ENCODE data around the gene FAM118A.
A peak's percentile ranks its signal among the peaks of the same experiment; 100 is the strongest.

The FAM118A gene

GRCh38 chr22:45305456-45306075, 4.2 kb upstream of the FAM118A start:
- no peak for DNase-seq (ENCODE audit: low read depth)
- no peak overlapping the region for H3K4me3 ChIP-seq (ENCODE audit: low read depth, low read length)

- DNase-seq (ENCODE audit: low read depth) = no peak
- H3K4me3 ChIP-seq (ENCODE audit: low read depth, low read length) = no peak overlapping the region
Measured at GRCh38 chr22:45306139-45306538, 3.6 kb upstream of the FAM118A start.

- no peak overlapping the region for H3K4me3 ChIP-seq (ENCODE audit: low read depth, low read length)
- no peak for DNase-seq (ENCODE audit: low read depth)
Measured at GRCh38 chr22:45308391-45308956, 1.3 kb upstream of the FAM118A start.

- H3K4me3 ChIP-seq (ENCODE audit: low read depth, low read length) = peak overlapping the region; percentile 88
- no peak for DNase-seq (ENCODE audit: low read depth)
Measured at GRCh38 chr22:45308957-45309421, 745 bp upstream of the FAM118A start.

- peak overlapping the region; percentile 88 for H3K4me3 ChIP-seq (ENCODE audit: low read depth, low read length)
- no peak for DNase-seq (ENCODE audit: low read depth)
Measured at GRCh38 chr22:45310331-45310976, 720 bp downstream of the FAM118A start.

GRCh38 chr22:45310977-45311531, 1.3 kb downstream of the FAM118A start:
- peak overlapping the region; percentile 88 for H3K4me3 ChIP-seq (ENCODE audit: low read depth, low read length)
- no peak for DNase-seq (ENCODE audit: low read depth)

- no peak overlapping the region for H3K4me3 ChIP-seq (ENCODE audit: low read depth, low read length)
- no peak for DNase-seq (ENCODE audit: low read depth)
Measured at GRCh38 chr22:45312415-45312814, 2.7 kb downstream of the FAM118A start.

- no peak for DNase-seq (ENCODE audit: low read depth)
- H3K4me3 ChIP-seq (ENCODE audit: low read depth, low read length) = no peak overlapping the region
Measured at GRCh38 chr22:45312856-45313255, 3.1 kb downstream of the FAM118A start.

- DNase-seq (ENCODE audit: low read depth) = no peak
- no peak overlapping the region for H3K4me3 ChIP-seq (ENCODE audit: low read depth, low read length)
Measured at GRCh38 chr22:45314054-45314721, 4.5 kb downstream of the FAM118A start.

- no peak overlapping the region for H3K4me3 ChIP-seq (ENCODE audit: low read depth, low read length)
- no peak for DNase-seq (ENCODE audit: low read depth)
Measured at GRCh38 chr22:45314786-45315185, 5.1 kb downstream of the FAM118A start.

- DNase-seq (ENCODE audit: low read depth) = no peak
- no peak overlapping the region for H3K4me3 ChIP-seq (ENCODE audit: low read depth, low read length)
Measured at GRCh38 chr22:45316796-45317526, 7.2 kb downstream of the FAM118A start.

GRCh38 chr22:45317551-45318167, 7.9 kb downstream of the FAM118A start:
- DNase-seq (ENCODE audit: low read depth) = no peak
- no peak overlapping the region for H3K4me3 ChIP-seq (ENCODE audit: low read depth, low read length)

GRCh38 chr22:45318168-45318557, 8.4 kb downstream of the FAM118A start:
- DNase-seq (ENCODE audit: low read depth) = peak; percentile 77
- H3K4me3 ChIP-seq (ENCODE audit: low read depth, low read length) = no peak overlapping the region

GRCh38 chr22:45318558-45319323, 9.0 kb downstream of the FAM118A start:
- peak overlapping the region; percentile 4 for H3K4me3 ChIP-seq (ENCODE audit: low read depth, low read length)
- no peak for DNase-seq (ENCODE audit: low read depth)

- DNase-seq (ENCODE audit: low read depth) = peak; percentile 17
- no peak overlapping the region for H3K4me3 ChIP-seq (ENCODE audit: low read depth, low read length)
Measured at GRCh38 chr22:45319324-45319685, 9.6 kb downstream of the FAM118A start.

- no peak for DNase-seq (ENCODE audit: low read depth)
- no peak overlapping the region for H3K4me3 ChIP-seq (ENCODE audit: low read depth, low read length)
Measured at GRCh38 chr22:45320357-45320976, 10.7 kb downstream of the FAM118A start.

GRCh38 chr22:45321827-45322226, 12.1 kb downstream of the FAM118A start:
- no peak overlapping the region for H3K4me3 ChIP-seq (ENCODE audit: low read depth, low read length)
- DNase-seq (ENCODE audit: low read depth) = no peak
